Activated CD8-positive, alpha-beta memory T cell treated with anti-CD3 and anti-CD28 coated beads for 36 hours (primary cell): ENCODE data around the gene NIPSNAP2. TPM values are rescaled to one million over a fixed set of nuclear protein-coding genes. Genes with fewer than 3 reads are reported as not detected.
"Not testable (repeated sequence)": the region's sequence is repeated elsewhere in the genome, so short reads cannot be mapped to it uniquely, and the experiment has no call there.

Source experiments
- CTCF ChIA-PET: fragments of 350-600 bp; sonication (Branson Sonifier 250); formaldehyde crosslinking; loops from one replicate; lab custom pipeline; 2021; ENCODE audit warnings: antibody characterized with exemption; lab: Charles Lee
- POLR2A ChIA-PET: fragments of 350-600 bp; sonication (Branson Sonifier 250); formaldehyde crosslinking; loops from one replicate; lab custom pipeline; 2021; ENCODE audit warnings: antibody characterized with exemption; lab: Charles Lee
- total RNA-seq, 2 experiments: library from RNA; stranded (reverse); gene quantifications; one replicate each; pipeline ENCODE4 v1.2.3, GENCODE V29; 2021

Gene NIPSNAP2
- total RNA-seq, 2 experiments from 2014 or later = 46.4 to 46.5 TPM

- POLR2A ChIA-PET = interaction anchor here (0.7 kb wide), 1 partner anchor 661 kb away, joined by 3 read pairs; no protein-coding TSS in a partner anchor
These were observed 6.2 kb downstream of the NIPSNAP2 start for GRCh38 chr7:55970561-55970960.

GRCh38 chr7:55970978-55971377 is 6.6 kb downstream of the NIPSNAP2 start:
- POLR2A ChIA-PET = no interaction called here

More at GRCh38 chr7:55970561-55970960, 6.2 kb downstream of the NIPSNAP2 start:
- CTCF ChIA-PET = no interaction called here

GRCh38 chr7:55973747-55974250 is 9.4 kb downstream of the NIPSNAP2 start:
- ChIA-PET CTCF (no interaction called here), POLR2A (interaction anchor here (0.6 kb wide), 1 partner anchor 22 kb away, joined by 7 read pairs; the partner anchor contains the start of gene MRPS17)

More at GRCh38 chr7:55970978-55971377, 6.6 kb downstream of the NIPSNAP2 start:
- CTCF ChIA-PET = no interaction called here

GRCh38 chr7:55975988-55976633 is 11.7 kb downstream of the NIPSNAP2 start:
- ChIA-PET POLR2A (no interaction called here), CTCF (no interaction called here)

GRCh38 chr7:55977831-55978230 is 13.4 kb downstream of the NIPSNAP2 start:
- POLR2A ChIA-PET = no interaction called here
- CTCF ChIA-PET = no interaction called here

GRCh38 chr7:55980266-55980665 is 15.9 kb downstream of the NIPSNAP2 start:
- POLR2A ChIA-PET = no interaction called here
- CTCF ChIA-PET = no interaction called here

- CTCF ChIA-PET = no interaction called here
- POLR2A ChIA-PET = no interaction called here
These were observed 19.2 kb downstream of the NIPSNAP2 start for GRCh38 chr7:55983537-55983936.

GRCh38 chr7:55992346-55992745 is 28.0 kb downstream of the NIPSNAP2 start:
- CTCF ChIA-PET = no interaction called here

GRCh38 chr7:55996856-55997500 is 32.6 kb downstream of the NIPSNAP2 start:
- POLR2A ChIA-PET = no interaction called here
- CTCF ChIA-PET = no interaction called here

More at GRCh38 chr7:55992346-55992745, 28.0 kb downstream of the NIPSNAP2 start:
- POLR2A ChIA-PET = no interaction called here

- ChIA-PET CTCF (interaction anchor here (0.9 kb wide), 1 partner anchor 362 kb away, joined by 3 read pairs; no protein-coding TSS in a partner anchor), POLR2A (interaction anchor here (0.6 kb wide), 1 partner anchor 71 kb away, joined by 5 read pairs; no protein-coding TSS in a partner anchor)
These were observed 39.4 kb downstream of the NIPSNAP2 start for GRCh38 chr7:56003749-56004148.

- CTCF ChIA-PET = interaction anchor here (0.6 kb wide), 1 partner anchor 58 kb away, joined by 6 read pairs; no protein-coding TSS in a partner anchor
- POLR2A ChIA-PET = interaction anchor here (0.7 to 0.8 kb wide), 2 partner anchors 58 to 64 kb away, joined by 5 to 12 read pairs; no protein-coding TSS in a partner anchor
These were observed 42.8 kb downstream of the NIPSNAP2 start for GRCh38 chr7:56007167-56007652.

- ChIA-PET CTCF (interaction anchor here (0.6 kb wide), 1 partner anchor 57 kb away, joined by 6 read pairs; no protein-coding TSS in a partner anchor), POLR2A (no interaction called here)
These were observed 43.5 kb downstream of the NIPSNAP2 start for GRCh38 chr7:56007891-56008290.

GRCh38 chr7:56009695-56010094 is 45.3 kb downstream of the NIPSNAP2 start:
- ChIA-PET CTCF (no interaction called here), POLR2A (no interaction called here)

GRCh38 chr7:56017015-56017414 is 52.6 kb downstream of the NIPSNAP2 start:
- CTCF ChIA-PET = interaction anchor here (0.6 kb wide), 1 partner anchor 236 kb away, joined by 3 read pairs; no protein-coding TSS in a partner anchor
- POLR2A ChIA-PET = not testable (repeated sequence)

- POLR2A ChIA-PET = no interaction called here
These were observed 55.1 kb downstream of the NIPSNAP2 start for GRCh38 chr7:56019501-56019900.

GRCh38 chr7:56023500-56023899 is 59.1 kb downstream of the NIPSNAP2 start:
- ChIA-PET POLR2A (interaction anchor here (1.0 kb wide), 1 partner anchor 12 kb away, joined by 3 read pairs; no protein-coding TSS in a partner anchor), CTCF (no interaction called here)

More at GRCh38 chr7:56019501-56019900, 55.1 kb downstream of the NIPSNAP2 start:
- CTCF ChIA-PET = interaction anchor here (1.6 kb wide), 1 partner anchor 55 kb away, joined by 5 read pairs; no protein-coding TSS in a partner anchor

GRCh38 chr7:56026538-56026937 is 62.2 kb downstream of the NIPSNAP2 start:
- POLR2A ChIA-PET = no interaction called here
- CTCF ChIA-PET = interaction anchor here (0.7 to 0.9 kb wide), 2 partner anchors 26 to 92 kb away, joined by 3 to 8 read pairs; no protein-coding TSS in a partner anchor

GRCh38 chr7:56028942-56029630 is 64.7 kb downstream of the NIPSNAP2 start:
- ChIA-PET POLR2A (interaction anchor here (0.6 to 0.7 kb wide), 2 partner anchors 65 to 227 kb away, joined by 5 to 7 read pairs; no protein-coding TSS in a partner anchor), CTCF (interaction anchor here (0.6 to 0.7 kb wide), 3 partner anchors 25 to 97 kb away, joined by 3 to 5 read pairs (median 3); no protein-coding TSS in a partner anchor)

GRCh38 chr7:56030340-56030739 is 66.0 kb downstream of the NIPSNAP2 start:
- CTCF ChIA-PET = no interaction called here
- POLR2A ChIA-PET = no interaction called here
